NCI-H2196 treated with DMSO at 0.1 percent for 48 hours (cell line): Measurements from ENCODE around the gene IL17RD.

Experiments used
- DNase-seq: peaks from one replicate; lab custom pipeline; 2025; ENCODE audit not compliant: unreplicated experiment; lab: John Stamatoyannopoulos, UW

Gene IL17RD

GRCh38 chr3:57158813-57159738 is 6.1 kb downstream of the IL17RD start:
- no peak for DNase-seq

GRCh38 chr3:57158325-57158724 is 6.8 kb downstream of the IL17RD start:
- DNase-seq = no peak

- no peak for DNase-seq
Observed at GRCh38 chr3:57157545-57157944, 7.6 kb downstream of the IL17RD start.

- no peak for DNase-seq
Observed at GRCh38 chr3:57155310-57155643, 9.9 kb downstream of the IL17RD start.

GRCh38 chr3:57154470-57155309 is 10.5 kb downstream of the IL17RD start:
- DNase-seq = no peak

GRCh38 chr3:57152151-57153143 is 12.7 kb downstream of the IL17RD start:
- DNase-seq = no peak

- DNase-seq = no peak
Observed at GRCh38 chr3:57151749-57152148, 13.4 kb downstream of the IL17RD start.

GRCh38 chr3:57151021-57151449 is 14.1 kb downstream of the IL17RD start:
- no peak for DNase-seq

GRCh38 chr3:57150113-57150581 is 15.0 kb downstream of the IL17RD start:
- DNase-seq = no peak

- no peak for DNase-seq
Observed at GRCh38 chr3:57147071-57147470, 18.1 kb downstream of the IL17RD start.

- no peak for DNase-seq
Observed at GRCh38 chr3:57145852-57146251, 19.3 kb downstream of the IL17RD start.

- no peak for DNase-seq
Observed at GRCh38 chr3:57144952-57145351, 20.2 kb downstream of the IL17RD start.

- no peak for DNase-seq
Observed at GRCh38 chr3:57143886-57144459, 21.2 kb downstream of the IL17RD start.

GRCh38 chr3:57142411-57142723 is 22.8 kb downstream of the IL17RD start:
- no peak for DNase-seq

- DNase-seq = no peak
Observed at GRCh38 chr3:57141719-57142410, 23.3 kb downstream of the IL17RD start.

GRCh38 chr3:57140894-57141293 is 24.3 kb downstream of the IL17RD start:
- no peak for DNase-seq

GRCh38 chr3:57135964-57136719 is 29.0 kb downstream of the IL17RD start:
- no peak for DNase-seq

- DNase-seq = no peak
Observed at GRCh38 chr3:57133157-57133556, 32.0 kb downstream of the IL17RD start.

- DNase-seq = no peak
Observed at GRCh38 chr3:57132674-57133073, 32.5 kb downstream of the IL17RD start.
